GM12801 (cell line): ENCODE data around the gene FOCAD.

Experiments
- CTCF ChIP-seq: IDR thresholded peaks from one replicate; pipeline ENCODE4 v1.5.1; 2011; ENCODE audit warnings: control low read depth; ENCODE audit not compliant: insufficient read length; ENCODE audit errors: extremely low read depth

Gene FOCAD

GRCh38 chr9:21039302-21039701 is 355.2 kb downstream of the FOCAD start:
- no peak for TF ChIP-seq CTCF

GRCh38 chr9:21042466-21042865 is 358.4 kb downstream of the FOCAD start:
- TF ChIP-seq CTCF, result no peak

- no peak for TF ChIP-seq CTCF
These were observed 359.8 kb downstream of the FOCAD start for GRCh38 chr9:21043841-21044240.
